Dendritic cell treated with granulocyte-macrophage colony-stimulating factor and Interleukin-4, amounts not matched to agents 40 ng/mL and 50 ng/mL, for 4 days (primary cell): ENCODE results near the gene ANGPTL8.

Experiments used
- H3K27ac Mint-ChIP-seq: one replicate; pipeline ENCODE4 v1.8.0; 2022; ENCODE audit warnings: mild to moderate bottlenecking, mixed read lengths
- H3K27me3 Mint-ChIP-seq: one replicate; pipeline ENCODE4 v1.8.0; 2022; ENCODE audit warnings: mild to moderate bottlenecking, mixed read lengths
- H3K36me3 Mint-ChIP-seq: one replicate; pipeline ENCODE4 v1.8.0; 2022; ENCODE audit warnings: low read depth, mixed read lengths
- H3K4me1 Mint-ChIP-seq: one replicate; pipeline ENCODE4 v1.8.0; 2022; ENCODE audit warnings: low read depth, mixed read lengths
- H3K4me3 Mint-ChIP-seq: one replicate; pipeline ENCODE4 v1.8.0; 2022; ENCODE audit warnings: mild to moderate bottlenecking, moderate library complexity, mixed read lengths
- H3K9me3 Mint-ChIP-seq: one replicate; pipeline ENCODE4 v1.8.0; 2022; ENCODE audit warnings: mixed read lengths
- intact Hi-C: fragments of 100-400 bp; cut with micrococcal nuclease; formaldehyde crosslinking; loops from one replicate; pipeline ENCODE4 v1.15.0; 2022

Gene ANGPTL8

GRCh38 chr19:11236324-11237301 is 2.8 kb upstream of the ANGPTL8 start:
- Mint-ChIP-seq H3K9me3 (peaks cover 16% of the 10 kb centered on the region), H3K36me3 (no peaks in the 10 kb centered on the region), H3K4me3 (no peak overlapping the region), H3K27ac (no peak overlapping the region), H3K4me1 (no peaks in the 10 kb centered on the region), H3K27me3 (peaks cover 16% of the 10 kb centered on the region)
- intact Hi-C loops = no loop called here

- Mint-ChIP-seq H3K9me3 (peaks cover 16% of the 10 kb centered on the region), H3K4me3 (no peak overlapping the region), H3K27me3 (peaks cover 21% of the 10 kb centered on the region), H3K27ac (no peak overlapping the region), H3K4me1 (no peaks in the 10 kb centered on the region), H3K36me3 (no peaks in the 10 kb centered on the region)
- intact Hi-C loops = no loop called here
These were observed 2.1 kb upstream of the ANGPTL8 start for GRCh38 chr19:11237321-11237720.

DNA sequence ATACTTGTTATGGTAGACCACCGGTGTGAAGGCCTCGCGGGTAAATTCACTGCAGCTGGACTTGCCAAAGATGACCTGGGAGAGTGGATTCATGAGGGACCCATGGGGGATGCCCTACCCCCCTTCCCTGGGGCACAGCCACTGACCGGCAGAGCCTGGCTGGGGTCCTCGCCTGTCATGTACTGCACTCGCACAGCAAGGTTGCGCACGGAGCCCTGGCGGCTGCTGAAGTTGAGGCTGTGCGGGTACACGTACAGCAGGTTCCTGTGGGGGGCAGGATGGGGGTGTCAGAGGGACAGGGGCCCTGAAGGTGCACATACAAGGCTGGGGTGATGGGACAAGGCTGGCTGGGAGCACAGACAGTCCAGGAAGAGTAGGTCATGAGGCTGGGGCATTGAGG is 1.4 kb upstream of the ANGPTL8 start:
- Mint-ChIP-seq H3K27ac (no peak overlapping the region), H3K27me3 (peaks cover 27% of the 10 kb centered on the region), H3K4me1 (peaks cover 3% of the 10 kb centered on the region), H3K4me3 (no peak overlapping the region), H3K36me3 (no peaks in the 10 kb centered on the region), H3K9me3 (peaks cover 16% of the 10 kb centered on the region)
- intact Hi-C loops = no loop called here

GRCh38 chr19:11238781-11239376 is 540 bp upstream of the ANGPTL8 start:
- Mint-ChIP-seq H3K27ac (no peak overlapping the region), H3K27me3 (peaks cover 32% of the 10 kb centered on the region), H3K36me3 (no peaks in the 10 kb centered on the region), H3K9me3 (peaks cover 16% of the 10 kb centered on the region), H3K4me1 (peaks cover 11% of the 10 kb centered on the region), H3K4me3 (no peak overlapping the region)
- intact Hi-C loops = no loop called here

DNA sequence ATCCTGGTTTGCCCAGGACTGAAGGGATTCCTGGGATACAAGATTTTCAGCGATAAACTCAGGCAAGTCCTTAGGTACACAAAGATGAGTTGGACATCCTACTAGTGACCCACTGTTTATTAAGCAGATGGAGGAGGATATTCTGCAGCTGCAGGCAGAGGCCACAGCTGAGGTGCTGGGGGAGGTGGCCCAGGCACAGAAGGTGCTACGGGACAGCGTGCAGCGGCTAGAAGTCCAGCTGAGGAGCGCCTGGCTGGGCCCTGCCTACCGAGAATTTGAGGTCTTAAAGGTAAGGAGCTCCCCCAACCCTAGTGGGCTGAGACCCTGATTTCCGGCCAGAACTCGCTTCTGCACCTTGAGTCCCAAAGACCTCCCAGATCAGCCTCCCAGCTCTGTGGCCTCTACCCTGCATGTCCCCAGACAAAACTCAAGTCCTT is 607 bp downstream of the ANGPTL8 start:
- intact Hi-C loops = loop anchor here (5.0 to 10.0 kb wide), 3 partner anchors 52 to 242 kb away; partner anchors contain the start of gene ELAVL3

DNA sequence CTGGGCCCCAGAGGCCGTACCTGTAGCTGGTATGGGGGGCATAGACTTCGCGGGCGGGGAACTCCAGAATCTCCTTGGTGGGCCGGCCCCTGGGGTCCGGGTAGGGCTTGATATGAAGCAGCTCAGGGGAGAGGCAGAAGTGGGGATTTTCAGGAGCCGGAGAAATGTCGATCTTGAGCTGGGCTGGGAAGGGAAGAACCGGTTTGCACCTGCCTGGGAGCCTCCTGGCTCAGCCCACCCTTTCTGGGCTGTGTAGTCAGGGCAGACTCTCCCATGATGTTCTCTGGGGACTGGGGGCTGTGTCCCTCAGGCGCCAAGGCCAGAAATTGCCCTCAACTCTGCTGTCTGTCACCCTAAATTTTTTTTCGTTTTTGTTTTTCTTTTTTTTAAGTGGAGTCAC is 2.6 kb downstream of the ANGPTL8 start:
- intact Hi-C loops = loop anchor here (5.0 to 10.0 kb wide), 3 partner anchors 50 to 240 kb away; partner anchors contain the start of gene ELAVL3
- H3K27me3 Mint-ChIP-seq = peaks cover 46% of the 10 kb centered on the region
- H3K27ac Mint-ChIP-seq = no peak overlapping the region
- H3K4me3 Mint-ChIP-seq = no peak overlapping the region
- no peaks in the 10 kb centered on the region for H3K36me3 Mint-ChIP-seq
- peaks cover 13% of the 10 kb centered on the region for H3K4me1 Mint-ChIP-seq
- H3K9me3 Mint-ChIP-seq = peaks cover 16% of the 10 kb centered on the region

More for the DNA sequence above, 607 bp downstream of the ANGPTL8 start:
- no peak overlapping the region for H3K4me3 Mint-ChIP-seq
- peaks cover 16% of the 10 kb centered on the region for H3K9me3 Mint-ChIP-seq
- no peak overlapping the region for H3K27ac Mint-ChIP-seq
- peaks cover 34% of the 10 kb centered on the region for H3K27me3 Mint-ChIP-seq
- peaks cover 13% of the 10 kb centered on the region for H3K4me1 Mint-ChIP-seq
- no peaks in the 10 kb centered on the region for H3K36me3 Mint-ChIP-seq

DNA sequence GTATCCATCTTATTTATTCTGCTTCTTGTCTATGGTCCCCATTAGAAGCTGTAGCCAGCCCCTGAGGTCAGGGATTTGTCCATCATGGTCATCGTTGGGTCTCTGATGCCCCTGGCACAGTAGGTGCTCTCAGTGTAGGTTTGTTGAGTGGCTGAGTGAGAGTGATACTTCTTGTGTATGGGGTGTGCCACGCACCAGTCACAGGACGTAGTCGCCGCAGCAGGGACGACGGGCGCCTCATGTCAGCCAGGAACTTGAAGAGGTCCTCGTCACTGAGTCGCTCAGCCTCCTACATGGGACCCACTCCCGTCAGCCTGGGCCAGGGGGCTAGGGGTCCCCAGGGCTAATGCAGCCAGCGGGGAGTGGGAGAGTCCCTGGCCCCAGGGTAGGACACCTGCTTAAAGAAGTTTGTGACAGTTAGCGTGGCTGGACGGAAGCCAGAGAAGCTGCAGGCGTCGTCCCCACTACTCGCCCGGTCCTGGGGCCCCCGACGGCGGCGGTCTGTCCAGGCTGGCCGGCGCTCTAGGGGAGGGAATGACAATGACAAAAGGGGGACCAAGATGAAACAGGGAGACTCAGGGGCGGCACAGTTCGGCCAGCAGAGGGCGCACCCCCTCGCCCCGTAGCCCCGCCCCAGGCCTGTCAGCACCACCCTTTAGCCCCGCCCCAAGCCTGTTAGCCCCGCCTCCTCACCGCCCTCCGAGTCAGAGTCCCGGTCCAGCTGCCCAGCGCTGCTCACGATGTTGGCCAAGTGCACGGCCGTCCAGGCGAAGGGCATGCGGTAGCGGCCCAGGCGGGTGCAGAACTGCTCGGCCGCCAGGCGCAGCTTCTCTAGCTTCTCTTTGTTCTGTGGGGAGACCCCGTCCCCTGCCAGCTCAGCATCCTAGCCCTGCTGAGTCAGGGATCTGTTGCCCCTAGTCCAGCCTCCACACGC is 3.7 kb downstream of the ANGPTL8 start:
- H3K27ac Mint-ChIP-seq = no peak overlapping the region
- H3K4me3 Mint-ChIP-seq = peak overlapping the region; percentile 24

GRCh38 chr19:11243798-11244169 is 4.4 kb downstream of the ANGPTL8 start:
- Mint-ChIP-seq H3K36me3 (no peaks in the 10 kb centered on the region), H3K27ac (no peak overlapping the region), H3K4me1 (peaks cover 13% of the 10 kb centered on the region), H3K9me3 (peaks cover 6% of the 10 kb centered on the region), H3K27me3 (peaks cover 43% of the 10 kb centered on the region), H3K4me3 (peak overlapping the region; percentile 24)
- intact Hi-C loops = loop anchor here (5.0 to 10.0 kb wide), 3 partner anchors 49 to 239 kb away; partner anchors contain the start of gene ELAVL3

More for the DNA sequence above, 3.7 kb downstream of the ANGPTL8 start:
- intact Hi-C loops = loop anchor here (5.0 to 10.0 kb wide), 3 partner anchors 49 to 239 kb away; partner anchors contain the start of gene ELAVL3
- Mint-ChIP-seq H3K36me3 (no peaks in the 10 kb centered on the region), H3K27me3 (peaks cover 42% of the 10 kb centered on the region), H3K4me1 (peaks cover 13% of the 10 kb centered on the region), H3K9me3 (peaks cover 13% of the 10 kb centered on the region)

DNA sequence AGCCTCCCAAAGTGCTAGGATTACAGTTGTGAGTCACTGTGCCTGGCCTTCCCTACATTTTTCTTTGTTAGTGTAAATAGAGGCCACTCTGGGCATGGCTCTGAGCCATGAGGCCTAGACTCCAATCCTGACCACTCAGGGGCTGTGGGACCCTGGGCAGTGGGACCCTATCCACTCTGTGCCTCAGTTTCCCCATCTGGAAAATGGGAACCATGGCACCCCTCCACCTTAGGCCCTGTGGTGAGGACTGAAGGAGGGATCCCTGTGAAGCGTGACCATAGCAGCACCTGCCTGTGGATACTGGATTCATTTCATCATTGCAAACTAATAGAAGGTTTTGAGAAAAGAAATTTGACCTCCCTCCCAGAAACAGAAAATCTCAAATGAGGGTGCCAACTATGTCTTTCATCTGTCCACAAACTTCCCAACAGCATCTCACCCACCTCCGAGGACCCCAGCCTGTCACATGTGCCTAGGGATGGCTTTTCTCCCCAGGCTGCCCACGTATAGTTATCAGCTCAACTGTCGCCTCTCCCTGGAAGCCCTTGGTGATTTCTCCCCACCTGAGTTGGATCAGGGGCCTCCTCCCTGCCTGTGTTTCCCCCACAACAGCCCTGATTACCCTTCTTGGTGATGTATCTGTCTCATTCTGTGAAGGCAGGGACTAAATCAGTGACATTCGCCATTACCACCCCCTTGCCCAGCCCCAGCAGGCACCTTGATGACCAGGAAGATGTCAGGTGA is 5.6 kb downstream of the ANGPTL8 start:
- intact Hi-C loops = loop anchor here (5.0 to 10.0 kb wide), 3 partner anchors 47 to 237 kb away; partner anchors contain the start of gene ELAVL3
- Mint-ChIP-seq H3K27ac (no peak overlapping the region), H3K4me1 (peaks cover 13% of the 10 kb centered on the region), H3K9me3 (no peaks in the 10 kb centered on the region), H3K36me3 (no peaks in the 10 kb centered on the region), H3K27me3 (peaks cover 43% of the 10 kb centered on the region), H3K4me3 (no peak overlapping the region)

DNA sequence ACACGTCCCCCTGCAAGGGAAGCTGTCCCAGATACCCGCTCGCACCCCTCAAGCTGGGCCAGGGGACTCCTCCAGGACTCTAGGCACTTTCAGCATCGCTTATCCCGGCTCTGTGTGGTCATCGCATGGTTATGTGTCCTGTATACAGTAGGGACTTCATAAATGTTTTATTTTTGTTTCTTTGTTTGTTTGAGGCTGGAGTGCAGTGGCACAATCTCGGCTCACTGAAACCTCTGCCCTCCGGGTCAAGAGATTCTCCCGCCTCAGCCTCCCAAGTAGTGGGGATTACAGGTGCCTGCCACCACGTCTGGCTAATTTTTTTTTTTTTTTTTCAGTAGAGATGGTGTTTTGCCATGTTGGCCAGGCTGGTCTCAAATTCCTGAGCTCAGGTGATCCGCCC is 7.5 kb downstream of the ANGPTL8 start:
- no peaks in the 10 kb centered on the region for H3K36me3 Mint-ChIP-seq
- peaks cover 13% of the 10 kb centered on the region for H3K4me1 Mint-ChIP-seq
- intact Hi-C loops = loop anchor here (10.0 kb wide), 1 partner anchor 198 kb away; no protein-coding TSS in a partner anchor
- no peak overlapping the region for H3K27ac Mint-ChIP-seq
- no peak overlapping the region for H3K4me3 Mint-ChIP-seq
- peaks cover 34% of the 10 kb centered on the region for H3K27me3 Mint-ChIP-seq
- H3K9me3 Mint-ChIP-seq = no peaks in the 10 kb centered on the region

- no peak overlapping the region for H3K4me3 Mint-ChIP-seq
- intact Hi-C loops = loop anchor here (10.0 kb wide), 1 partner anchor 197 kb away; no protein-coding TSS in a partner anchor
- no peaks in the 10 kb centered on the region for H3K36me3 Mint-ChIP-seq
- peaks cover 33% of the 10 kb centered on the region for H3K27me3 Mint-ChIP-seq
- H3K4me1 Mint-ChIP-seq = peaks cover 13% of the 10 kb centered on the region
- no peaks in the 10 kb centered on the region for H3K9me3 Mint-ChIP-seq
- H3K27ac Mint-ChIP-seq = no peak overlapping the region
These were observed 8.0 kb downstream of the ANGPTL8 start for GRCh38 chr19:11247391-11247790.

- intact Hi-C loops = loop anchor here (10.0 kb wide), 1 partner anchor 197 kb away; no protein-coding TSS in a partner anchor
- Mint-ChIP-seq H3K9me3 (no peaks in the 10 kb centered on the region), H3K27me3 (peaks cover 33% of the 10 kb centered on the region), H3K4me3 (no peak overlapping the region), H3K36me3 (no peaks in the 10 kb centered on the region), H3K27ac (no peak overlapping the region), H3K4me1 (peaks cover 11% of the 10 kb centered on the region)
These were observed 8.5 kb downstream of the ANGPTL8 start for GRCh38 chr19:11247934-11248333.
